Tibial nerve (tissue), 4 donors: ENCODE results near the gene CELA1. TPM values are rescaled to one million over a fixed set of nuclear protein-coding genes. Genes with fewer than 3 reads are reported as not detected.
"Not testable (repeated sequence)": the region's sequence is repeated elsewhere in the genome, so short reads cannot be mapped to it uniquely, and the experiment has no call there.

ENCODE experiments used
- DNase-seq, 2 donors: peaks; one replicate each; pipeline ENCODE4 v3.0.0-alpha.2; 2019; ENCODE audit warnings: low spot score in 2 of 2
- H3K27ac ChIP-seq, 4 donors: fragments of 200-600 bp; sonication (generic) in 3 of 4; one replicate each; pipeline ENCODE4 v1.5.1; 2017 to 2019; ENCODE audit warnings: mild to moderate bottlenecking in 1 of 4
- H3K27me3 ChIP-seq, 2 donors: fragments of 200-600 bp; sonication (generic) in 1 of 2; one replicate each; pipeline versions ENCODE4 v1.5.1 to v1.6.0; 2017 to 2019
- H3K36me3 ChIP-seq, 3 donors: fragments of 200-600 bp; sonication (generic); one replicate each; pipeline ENCODE4 v1.5.1; 2018 to 2019
- H3K4me1 ChIP-seq, 4 donors: fragments of 200-600 bp; sonication (generic) in 3 of 4; one replicate each; pipeline ENCODE4 v1.5.1; 2017 to 2019
- H3K4me3 ChIP-seq, 4 donors: fragments of 200-600 bp; sonication (generic) in 3 of 4; one replicate each; pipeline ENCODE4 v1.5.1; 2017 to 2019; ENCODE audit warnings: mild to moderate bottlenecking in 1 of 4, moderate library complexity in 1 of 4
- H3K9me3 ChIP-seq, 4 donors: fragments of 200-600 bp; sonication (generic) in 3 of 4; one replicate each; pipeline ENCODE4 v1.5.1; 2017 to 2019
- EP300 ChIP-seq, 2 donors: sonication (generic); formaldehyde crosslinking; IDR thresholded peaks; one replicate each; pipeline ENCODE4 v1.6.1; 2017; ENCODE audit warnings: antibody characterized with exemption in 2 of 2, mild to moderate bottlenecking in 1 of 2
- POLR2A ChIP-seq, 2 donors: fragments of 450-650 bp; IDR thresholded peaks; one replicate each; pipeline ENCODE4 v1.6.1; 2017; ENCODE audit warnings: antibody characterized with exemption in 2 of 2, mild to moderate bottlenecking in 2 of 2, moderate library complexity in 2 of 2
- WGBS, 2 donors: methylation state at CpG; one replicate each; pipeline ENCODE4 v1.1.5; 2018; 5-methylcytosine and 5-hydroxymethylcytosine counted together
- total RNA-seq, 4 donors: library from RNA; depleted of rRNA; stranded (reverse); fragments of >200 nt; gene quantifications; one replicate each; pipeline ENCODE4 v1.1.0, GENCODE V29; 2016
- TF ChIP-seq, protein P1 (sequence below), 5 experiments: fragments of 200-600 bp in 3 of 5; fragments of 450-650 bp in 2 of 5; sonication (generic) in 3 of 5; IDR thresholded peaks; one replicate each; pipeline ENCODE4 v1.5.1; 2016 to 2019; ENCODE audit warnings: antibody characterized with exemption in 5 of 5, mild to moderate bottlenecking in 3 of 5, moderate library complexity in 2 of 5

The CELA1 gene
- total RNA-seq, 4 donors from 2014 or later: not detected

GRCh38 chr12:51293696-51294095 lies 52.8 kb downstream of the CELA1 start:
- TF ChIP-seq EP300 (IDR thresholded peaks at IDR 0.05) (no peak), POLR2A (IDR thresholded peaks at IDR 0.05) (no peak)
- TF ChIP-seq, protein P1, sequence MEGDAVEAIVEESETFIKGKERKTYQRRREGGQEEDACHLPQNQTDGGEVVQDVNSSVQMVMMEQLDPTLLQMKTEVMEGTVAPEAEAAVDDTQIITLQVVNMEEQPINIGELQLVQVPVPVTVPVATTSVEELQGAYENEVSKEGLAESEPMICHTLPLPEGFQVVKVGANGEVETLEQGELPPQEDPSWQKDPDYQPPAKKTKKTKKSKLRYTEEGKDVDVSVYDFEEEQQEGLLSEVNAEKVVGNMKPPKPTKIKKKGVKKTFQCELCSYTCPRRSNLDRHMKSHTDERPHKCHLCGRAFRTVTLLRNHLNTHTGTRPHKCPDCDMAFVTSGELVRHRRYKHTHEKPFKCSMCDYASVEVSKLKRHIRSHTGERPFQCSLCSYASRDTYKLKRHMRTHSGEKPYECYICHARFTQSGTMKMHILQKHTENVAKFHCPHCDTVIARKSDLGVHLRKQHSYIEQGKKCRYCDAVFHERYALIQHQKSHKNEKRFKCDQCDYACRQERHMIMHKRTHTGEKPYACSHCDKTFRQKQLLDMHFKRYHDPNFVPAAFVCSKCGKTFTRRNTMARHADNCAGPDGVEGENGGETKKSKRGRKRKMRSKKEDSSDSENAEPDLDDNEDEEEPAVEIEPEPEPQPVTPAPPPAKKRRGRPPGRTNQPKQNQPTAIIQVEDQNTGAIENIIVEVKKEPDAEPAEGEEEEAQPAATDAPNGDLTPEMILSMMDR (IDR thresholded peaks at IDR 0.05): no peak
- DNase-seq: no peak
- Histone ChIP-seq H3K27ac (no peak overlapping the region), H3K27me3 (no peaks in the 10 kb centered on the region), H3K36me3 (no peaks in the 10 kb centered on the region), H3K9me3 (no peaks in the 10 kb centered on the region), H3K4me3 (no peak overlapping the region), H3K4me1 (no peaks in the 10 kb centered on the region)

DNA sequence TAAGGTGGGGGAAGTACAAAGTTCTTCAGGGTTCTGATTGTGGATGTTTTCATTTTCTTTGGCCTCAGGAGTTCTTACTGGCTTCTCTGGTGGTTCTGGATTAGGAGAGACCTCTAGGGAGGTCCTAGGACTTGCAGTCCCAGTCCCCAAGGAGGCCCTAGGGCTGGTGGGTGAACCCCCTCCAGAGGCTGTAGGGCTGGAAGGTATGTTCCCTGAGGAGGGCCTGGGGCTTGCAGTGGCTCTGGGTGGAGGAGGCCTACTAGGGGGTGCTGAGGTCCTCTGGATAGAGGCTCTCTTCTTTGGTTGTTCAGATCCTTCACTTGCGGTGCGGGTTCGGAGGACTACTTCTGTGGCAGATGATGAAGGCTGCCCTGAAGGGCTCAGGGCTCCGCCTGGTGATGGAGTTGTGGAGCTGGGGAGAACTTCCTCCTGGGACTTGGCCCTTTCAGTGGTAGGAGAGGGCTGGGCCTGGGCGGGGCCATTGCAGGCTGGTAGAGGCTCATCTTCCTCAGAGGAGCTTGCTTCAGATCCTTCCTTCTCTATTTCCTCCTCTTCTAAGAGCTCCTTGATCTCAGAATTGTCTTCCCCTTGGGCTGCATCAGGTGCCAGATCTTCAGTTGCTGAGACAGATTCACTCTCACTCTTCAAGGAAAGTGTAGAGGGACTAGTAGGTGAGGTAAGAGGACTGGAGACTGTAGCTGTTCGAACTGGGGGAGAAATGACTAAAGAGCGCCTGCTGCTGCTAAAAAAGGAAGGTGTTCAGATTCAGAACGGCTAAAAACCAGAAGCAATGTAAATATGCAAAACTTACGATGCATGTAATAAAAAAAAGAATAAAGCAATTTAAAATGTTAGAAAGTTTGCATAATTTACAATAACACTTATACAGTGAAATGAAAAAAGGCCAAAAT lies 54.6 kb downstream of the CELA1 start:
- H3K4me1 ChIP-seq, H3K9me3 ChIP-seq, H3K27me3 ChIP-seq, H3K36me3 ChIP-seq, H3K27ac ChIP-seq, H3K4me3 ChIP-seq: not testable (repeated sequence)
- WGBS, 2 donors: 82 to 89% methylated on average over 9 of the region's 9 CpGs
- peak in 1 of 2 donors; percentile 18 for DNase-seq

DNA sequence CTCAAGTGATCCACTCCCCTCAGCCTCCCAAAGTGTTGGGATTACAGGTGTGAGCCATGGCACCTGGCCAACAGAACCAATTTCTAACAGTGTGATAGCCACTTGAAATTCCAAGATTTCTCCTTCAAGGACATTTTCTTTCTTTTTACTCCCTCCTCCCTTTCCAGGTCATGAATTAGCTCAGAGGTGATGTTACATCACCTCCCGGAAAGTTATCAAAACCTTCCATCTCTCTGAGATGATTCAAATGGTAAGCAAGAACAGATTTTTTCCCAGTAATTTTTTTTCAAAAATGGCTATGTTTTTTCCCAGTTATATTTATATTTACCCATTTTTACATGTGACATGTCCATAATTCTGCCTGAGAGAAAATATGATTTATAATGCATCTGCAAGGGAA lies 60.6 kb downstream of the CELA1 start:
- DNase-seq: no peak
- H3K9me3 ChIP-seq: no peaks in the 10 kb centered on the region
- H3K4me3 ChIP-seq: no peak overlapping the region
- 90 to 100% methylated on average over 1 of the region's 1 CpG for WGBS, 2 donors
- H3K27ac ChIP-seq: no peak overlapping the region
- H3K36me3 ChIP-seq: no peaks in the 10 kb centered on the region
- no peaks in the 10 kb centered on the region for H3K27me3 ChIP-seq
- no peaks in the 10 kb centered on the region for H3K4me1 ChIP-seq
- no peak for TF ChIP-seq POLR2A (IDR thresholded peaks at IDR 0.05)
- TF ChIP-seq, protein P1 (IDR thresholded peaks at IDR 0.05): no peak
- no peak for TF ChIP-seq EP300 (IDR thresholded peaks at IDR 0.05)

DNA sequence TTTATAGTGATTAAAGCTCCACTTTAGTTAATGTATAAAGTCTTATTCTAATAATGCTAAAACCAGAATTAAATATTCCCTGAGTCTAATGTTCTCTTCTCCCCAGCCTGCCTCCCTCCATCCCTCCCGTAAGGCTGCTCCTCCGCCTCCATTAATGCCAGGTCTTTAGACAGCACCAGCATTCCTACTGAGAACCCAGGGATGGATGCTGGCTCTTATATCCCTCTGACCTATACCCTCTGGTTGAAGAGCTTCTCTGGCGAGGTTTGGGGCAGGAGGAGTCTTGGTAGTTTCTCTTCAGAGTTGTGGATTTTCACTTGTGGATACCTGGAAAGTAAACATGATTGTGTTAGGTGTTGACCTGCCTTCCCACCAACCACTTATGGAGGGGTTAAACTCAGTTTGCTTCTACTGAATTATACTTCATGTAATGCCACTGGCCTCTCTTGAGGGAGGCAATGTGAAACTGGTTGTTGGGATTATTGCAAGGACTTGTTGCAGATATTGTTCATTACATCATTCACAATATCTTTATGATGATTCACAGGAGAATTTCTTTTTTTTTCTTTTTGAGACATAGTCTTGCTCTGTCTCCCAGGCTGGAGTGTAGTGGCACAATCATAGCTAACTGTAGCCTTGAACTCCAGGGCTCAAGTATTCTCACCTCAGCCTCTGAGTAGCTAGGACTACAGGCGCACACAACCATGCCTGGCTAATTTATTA lies 65.1 kb downstream of the CELA1 start:
- TF ChIP-seq, protein P1 (IDR thresholded peaks at IDR 0.05): no peak
- TF ChIP-seq EP300 (IDR thresholded peaks at IDR 0.05): no peak
- TF ChIP-seq POLR2A (IDR thresholded peaks at IDR 0.05): no peak
- H3K27me3 ChIP-seq: no peaks in the 10 kb centered on the region
- no peaks in the 10 kb centered on the region for H3K9me3 ChIP-seq
- no peak for DNase-seq
- H3K27ac ChIP-seq: no peak overlapping the region
- WGBS, 2 donors: 85 to 89% methylated on average over 4 of the region's 4 CpGs
- H3K4me3 ChIP-seq: no peak overlapping the region
- no peaks in the 10 kb centered on the region for H3K4me1 ChIP-seq
- H3K36me3 ChIP-seq: no peaks in the 10 kb centered on the region

Other genes with a start within 250 kb of the CELA1 start
- 10 to 100 TPM; 13.5 to 21.6 (median 19.5) TPM for gene TFCP2, start 173.5 kb downstream of the CELA1 start, total RNA-seq
- 10 to 100 TPM; 14.4 to 27.5 (median 21.9) TPM for gene POU6F1, start 128.6 kb downstream of the CELA1 start, total RNA-seq
- gene DAZAP2, start 107.9 kb downstream of the CELA1 start, total RNA-seq: 100 to 1,000 TPM; 197 to 255 (median 238) TPM
- 10 to 100 TPM in 1 of 4 donors, 1 to 10 TPM in 3; 2.0 to 10.2 (median 4.4) TPM for gene SMAGP, start 76.3 kb downstream of the CELA1 start, total RNA-seq
- gene BIN2, start 22.5 kb downstream of the CELA1 start, total RNA-seq: 10 to 100 TPM in 1 of 4 donors, 1 to 10 TPM in 3; 2.8 to 11.1 (median 4.3) TPM
- 1 to 10 TPM; 1.0 to 6.3 (median 4.3) TPM for gene GALNT6, start 44.7 kb upstream of the CELA1 start, total RNA-seq
- gene SLC4A8, start 78.2 kb upstream of the CELA1 start, total RNA-seq: 1 to 10 TPM in 3 of 4 donors, under 1 TPM in 1; 0.59 to 5.7 (median 1.5) TPM
- 1 to 10 TPM in 1 of 4 donors, under 1 TPM in 3; 0.21 to 3.3 (median 0.50) TPM for gene SCN8A, start 244.6 kb upstream of the CELA1 start, total RNA-seq